SK-N-SH (cell line): ENCODE measurements around the gene COL28A1. TPM values are rescaled to one million over a fixed set of nuclear protein-coding genes. Genes with fewer than 3 reads are reported as not detected.

Source experiments
- CTCF ChIA-PET: fragments of 300-600, 350-600 bp; formaldehyde crosslinking; extraction: SDS; loops from one replicate; lab custom pipeline; 2021; lab: Yijun Ruan, JAX
- POLR2A ChIA-PET: fragments of 350-600 bp; sonication (Branson Sonifier 250); formaldehyde crosslinking; extraction: SDS; loops from one replicate; lab custom pipeline; 2020; ENCODE audit warnings: antibody characterized with exemption, inconsistent platforms; lab: Yijun Ruan, JAX
- DNase-seq: peaks from one replicate; pipeline ENCODE4 v3.0.0; 2012
- H2AFZ ChIP-seq: fragments of 200-600 bp; sonication (generic); 2 replicates; pipeline ENCODE4 v1.8.1; 2016; ENCODE audit warnings: antibody characterized with exemption, mild to moderate bottlenecking, low read depth
- H3F3A ChIP-seq: fragments of 200-600 bp; sonication (generic); replicated peaks from 2 replicates; pipeline ENCODE3; 2016; ENCODE audit warnings: antibody characterized with exemption, mild to moderate bottlenecking; ENCODE audit not compliant: insufficient read depth
- H3K27ac ChIP-seq, 2 experiments: fragments of 200-500 bp in 1 of 2; fragments of 200-600 bp in 1 of 2; sonication (Bioruptor generic) in 1 of 2; sonication (generic), shearing (Covaris generic) in 1 of 2; 2 replicates each; pipeline versions ENCODE4 v1.5.1 to v1.6.1; 2014 to 2016; ENCODE audit warnings: low read depth in 2 of 2, inconsistent platforms in 1 of 2, low read length in 1 of 2, mild to moderate bottlenecking in 1 of 2, mixed read lengths in 1 of 2
- H3K27me3 ChIP-seq: fragments of 200-600 bp; sonication (generic), shearing (Covaris generic); 2 replicates; pipeline ENCODE4 v1.6.1; 2016; ENCODE audit warnings: mixed run types; ENCODE audit not compliant: insufficient read depth
- H3K36me3 ChIP-seq, 2 experiments: fragments of 200-500 bp in 1 of 2; fragments of 200-600 bp in 1 of 2; sonication (Bioruptor generic) in 1 of 2; sonication (generic) in 1 of 2; replicated peaks in 1 of 2; 2 replicates each; pipeline versions ENCODE3 to v1.5.1; 2014 to 2016; ENCODE audit warnings: low read length in 1 of 2, mild to moderate bottlenecking in 1 of 2; ENCODE audit not compliant: insufficient read depth in 2 of 2, control insufficient read depth in 1 of 2
- H3K4me1 ChIP-seq, 2 experiments: fragments of 200-500 bp in 1 of 2; fragments of 200-600 bp in 1 of 2; sonication (Bioruptor generic) in 1 of 2; sonication (generic), shearing (Covaris generic) in 1 of 2; 2 replicates each; pipeline versions ENCODE4 v1.5.1 to v1.6.1; 2014 to 2016; ENCODE audit warnings: low read depth in 1 of 2, low read length in 1 of 2, mixed run types in 1 of 2; ENCODE audit not compliant: insufficient read depth in 2 of 2, control insufficient read depth in 1 of 2
- H3K4me2 ChIP-seq: fragments of 200-600 bp; sonication (generic), shearing (Covaris generic); 2 replicates; pipeline ENCODE4 v1.6.1; 2017; ENCODE audit warnings: mixed run types
- H3K4me3 ChIP-seq, 2 experiments: fragments of 200-500 bp in 1 of 2; fragments of 200-600 bp in 1 of 2; sonication (Bioruptor generic) in 1 of 2; sonication (generic), shearing (Covaris generic) in 1 of 2; 2 replicates each; pipeline versions ENCODE4 v1.5.1 to v1.8.1; 2014 to 2016; ENCODE audit warnings: low read depth in 2 of 2, inconsistent platforms in 1 of 2, low read length in 1 of 2, mild to moderate bottlenecking in 1 of 2, mixed read lengths in 1 of 2, moderate library complexity in 1 of 2
- H3K79me2 ChIP-seq: fragments of 200-600 bp; sonication (generic); 2 replicates; pipeline ENCODE4 v1.8.1; 2017; ENCODE audit warnings: mild to moderate bottlenecking; ENCODE audit not compliant: insufficient read depth
- H3K9ac ChIP-seq: fragments of 200-600 bp; sonication (generic); 2 replicates; pipeline ENCODE4 v1.6.1; 2017; ENCODE audit warnings: mixed run types
- H3K9me2 ChIP-seq: fragments of 200-600 bp; sonication (generic); 2 replicates; pipeline ENCODE4 v1.6.1; 2017; ENCODE audit warnings: mixed run types
- H3K9me3 ChIP-seq: fragments of 200-600 bp; sonication (generic); 2 replicates; pipeline ENCODE4 v1.6.1; 2017; ENCODE audit warnings: mixed run types, mild to moderate bottlenecking, moderate library complexity
- H4K20me1 ChIP-seq: fragments of 200-600 bp; sonication (generic); 2 replicates; pipeline ENCODE4 v1.6.1; 2017; ENCODE audit warnings: mild to moderate bottlenecking, mixed run types; ENCODE audit not compliant: insufficient read depth
- EZH2phosphoT487 ChIP-seq: fragments of 200-600 bp; sonication (generic); IDR thresholded peaks from 2 replicates; pipeline ENCODE4 v1.6.1; 2017; ENCODE audit warnings: low read depth, mixed run types, mild to moderate bottlenecking, antibody characterized with exemption, moderate library complexity, borderline replicate concordance
- MEF2A ChIP-seq: IDR thresholded peaks from 2 replicates; pipeline ENCODE4 v1.4.0; 2012; ENCODE audit warnings: low read depth, borderline replicate concordance
- POLR2AphosphoS5 ChIP-seq: IDR thresholded peaks from 2 replicates; pipeline ENCODE4 v1.6.1; 2012; ENCODE audit warnings: low read depth, low read length
- RAD21 ChIP-seq: IDR thresholded peaks from 2 replicates; pipeline ENCODE4 v1.6.1; 2012; ENCODE audit warnings: mild to moderate bottlenecking, low read length
- RFX5 ChIP-seq: IDR thresholded peaks from 2 replicates; pipeline ENCODE4 v1.6.1; 2012; ENCODE audit warnings: mild to moderate bottlenecking, improper control_type of control experiment, low read length
- WGBS: methylation state at CpG from one replicate; pipeline ENCODE4 v1.1.6; 2017; ENCODE audit warnings: low lambda C conversion rate; 5-methylcytosine and 5-hydroxymethylcytosine counted together
- polyA plus RNA-seq, 3 experiments: library from polyadenylated mRNA; depleted of rRNA; stranded (reverse); fragments of >200 nt; gene quantifications; 2 replicates each; pipeline ENCODE4 v1.2.3, GENCODE V29; 2012
- TF ChIP-seq, protein P1 (sequence below): IDR thresholded peaks from 2 replicates; pipeline ENCODE4 v1.6.1; 2012; ENCODE audit warnings: mild to moderate bottlenecking, low read depth, low read length, moderate library complexity
- TF ChIP-seq, protein P2 (sequence below): fragments of 200-600 bp; sonication (generic); IDR thresholded peaks from 2 replicates; pipeline ENCODE4 v1.6.1; 2017; ENCODE audit warnings: antibody characterized with exemption, mild to moderate bottlenecking, moderate library complexity
- TF ChIP-seq, protein P3 (sequence below): IDR thresholded peaks from 2 replicates; pipeline ENCODE4; 2012
- TF ChIP-seq, protein P4 (sequence below): fragments of 150-350 bp; IDR thresholded peaks from 2 replicates; pipeline ENCODE4 v1.6.1; 2017; ENCODE audit warnings: antibody characterized with exemption, low read length, low read depth, borderline replicate concordance

The COL28A1 gene
- polyA plus RNA-seq, 1 of the 3 experiments (the other 2 are of a cell fraction): not detected

DNA sequence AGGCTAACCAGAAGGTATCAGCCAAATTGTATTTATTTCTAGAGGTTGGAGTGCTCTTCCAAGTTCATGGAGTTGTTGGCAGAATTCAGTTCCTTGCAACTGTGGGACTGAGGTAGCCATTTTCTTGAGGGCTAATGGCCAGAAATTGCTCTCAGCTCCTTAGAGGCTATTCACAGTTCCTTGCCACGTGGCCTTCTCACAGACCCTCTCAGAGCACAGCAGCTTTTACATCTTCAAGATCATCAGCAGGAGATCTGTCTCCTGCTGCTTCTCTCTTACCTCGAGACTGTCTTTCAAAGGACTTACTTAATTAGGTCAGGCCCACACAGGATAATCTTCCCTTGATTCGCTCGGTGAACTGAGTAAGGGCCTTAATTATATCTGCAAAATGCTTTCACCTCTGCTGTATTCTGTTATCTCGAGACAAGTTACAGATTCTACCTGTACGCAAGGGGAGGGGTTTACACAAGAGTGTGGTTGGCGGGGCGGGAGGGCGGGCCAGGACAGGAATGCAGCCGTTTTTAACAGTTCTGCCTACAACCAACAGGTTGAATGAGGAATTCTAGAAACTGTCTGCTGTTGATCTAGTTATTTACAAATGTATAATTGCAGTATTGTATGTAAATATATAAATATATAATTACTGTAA lies 46.0 kb upstream of the COL28A1 start (continued):
- TF ChIP-seq, protein P1, sequence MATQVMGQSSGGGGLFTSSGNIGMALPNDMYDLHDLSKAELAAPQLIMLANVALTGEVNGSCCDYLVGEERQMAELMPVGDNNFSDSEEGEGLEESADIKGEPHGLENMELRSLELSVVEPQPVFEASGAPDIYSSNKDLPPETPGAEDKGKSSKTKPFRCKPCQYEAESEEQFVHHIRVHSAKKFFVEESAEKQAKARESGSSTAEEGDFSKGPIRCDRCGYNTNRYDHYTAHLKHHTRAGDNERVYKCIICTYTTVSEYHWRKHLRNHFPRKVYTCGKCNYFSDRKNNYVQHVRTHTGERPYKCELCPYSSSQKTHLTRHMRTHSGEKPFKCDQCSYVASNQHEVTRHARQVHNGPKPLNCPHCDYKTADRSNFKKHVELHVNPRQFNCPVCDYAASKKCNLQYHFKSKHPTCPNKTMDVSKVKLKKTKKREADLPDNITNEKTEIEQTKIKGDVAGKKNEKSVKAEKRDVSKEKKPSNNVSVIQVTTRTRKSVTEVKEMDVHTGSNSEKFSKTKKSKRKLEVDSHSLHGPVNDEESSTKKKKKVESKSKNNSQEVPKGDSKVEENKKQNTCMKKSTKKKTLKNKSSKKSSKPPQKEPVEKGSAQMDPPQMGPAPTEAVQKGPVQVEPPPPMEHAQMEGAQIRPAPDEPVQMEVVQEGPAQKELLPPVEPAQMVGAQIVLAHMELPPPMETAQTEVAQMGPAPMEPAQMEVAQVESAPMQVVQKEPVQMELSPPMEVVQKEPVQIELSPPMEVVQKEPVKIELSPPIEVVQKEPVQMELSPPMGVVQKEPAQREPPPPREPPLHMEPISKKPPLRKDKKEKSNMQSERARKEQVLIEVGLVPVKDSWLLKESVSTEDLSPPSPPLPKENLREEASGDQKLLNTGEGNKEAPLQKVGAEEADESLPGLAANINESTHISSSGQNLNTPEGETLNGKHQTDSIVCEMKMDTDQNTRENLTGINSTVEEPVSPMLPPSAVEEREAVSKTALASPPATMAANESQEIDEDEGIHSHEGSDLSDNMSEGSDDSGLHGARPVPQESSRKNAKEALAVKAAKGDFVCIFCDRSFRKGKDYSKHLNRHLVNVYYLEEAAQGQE: no peak
- TF ChIP-seq, protein P2, sequence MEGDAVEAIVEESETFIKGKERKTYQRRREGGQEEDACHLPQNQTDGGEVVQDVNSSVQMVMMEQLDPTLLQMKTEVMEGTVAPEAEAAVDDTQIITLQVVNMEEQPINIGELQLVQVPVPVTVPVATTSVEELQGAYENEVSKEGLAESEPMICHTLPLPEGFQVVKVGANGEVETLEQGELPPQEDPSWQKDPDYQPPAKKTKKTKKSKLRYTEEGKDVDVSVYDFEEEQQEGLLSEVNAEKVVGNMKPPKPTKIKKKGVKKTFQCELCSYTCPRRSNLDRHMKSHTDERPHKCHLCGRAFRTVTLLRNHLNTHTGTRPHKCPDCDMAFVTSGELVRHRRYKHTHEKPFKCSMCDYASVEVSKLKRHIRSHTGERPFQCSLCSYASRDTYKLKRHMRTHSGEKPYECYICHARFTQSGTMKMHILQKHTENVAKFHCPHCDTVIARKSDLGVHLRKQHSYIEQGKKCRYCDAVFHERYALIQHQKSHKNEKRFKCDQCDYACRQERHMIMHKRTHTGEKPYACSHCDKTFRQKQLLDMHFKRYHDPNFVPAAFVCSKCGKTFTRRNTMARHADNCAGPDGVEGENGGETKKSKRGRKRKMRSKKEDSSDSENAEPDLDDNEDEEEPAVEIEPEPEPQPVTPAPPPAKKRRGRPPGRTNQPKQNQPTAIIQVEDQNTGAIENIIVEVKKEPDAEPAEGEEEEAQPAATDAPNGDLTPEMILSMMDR: no peak
- TF ChIP-seq EZH2phosphoT487 (no peak), MEF2A (no peak)
- TF ChIP-seq, protein P3, sequence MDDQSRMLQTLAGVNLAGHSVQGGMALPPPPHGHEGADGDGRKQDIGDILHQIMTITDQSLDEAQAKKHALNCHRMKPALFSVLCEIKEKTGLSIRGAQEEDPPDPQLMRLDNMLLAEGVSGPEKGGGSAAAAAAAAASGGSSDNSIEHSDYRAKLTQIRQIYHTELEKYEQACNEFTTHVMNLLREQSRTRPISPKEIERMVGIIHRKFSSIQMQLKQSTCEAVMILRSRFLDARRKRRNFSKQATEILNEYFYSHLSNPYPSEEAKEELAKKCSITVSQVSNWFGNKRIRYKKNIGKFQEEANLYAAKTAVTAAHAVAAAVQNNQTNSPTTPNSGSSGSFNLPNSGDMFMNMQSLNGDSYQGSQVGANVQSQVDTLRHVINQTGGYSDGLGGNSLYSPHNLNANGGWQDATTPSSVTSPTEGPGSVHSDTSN: no peak

DNA sequence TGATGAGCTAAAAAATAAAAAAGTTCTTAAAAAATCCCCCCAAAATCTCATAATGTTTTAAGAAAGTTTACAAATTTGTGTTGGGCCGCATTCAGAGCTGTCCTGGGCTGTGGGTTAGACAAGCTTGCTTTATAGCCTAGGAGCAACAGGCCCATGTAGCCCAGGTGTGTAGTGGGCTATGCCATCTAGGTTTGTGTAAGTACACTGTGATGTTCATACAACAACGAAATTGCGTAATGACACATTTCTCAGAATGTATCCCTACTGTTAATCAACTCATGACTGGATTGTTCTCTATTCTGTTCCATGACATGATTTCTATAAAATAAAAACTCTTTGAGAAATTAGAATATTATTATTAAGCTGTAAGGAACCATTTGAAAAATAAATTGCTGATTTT lies 44.0 kb upstream of the COL28A1 start:
- ChIA-PET POLR2A (no interaction called here), CTCF (interaction anchor here (0.6 to 2.5 kb wide), 4 partner anchors 11 to 19 kb away, joined by 3 to 14 read pairs (median 4); no protein-coding TSS in a partner anchor)
- H3K9me2 ChIP-seq: no peaks in the 10 kb centered on the region
- H3K27me3 ChIP-seq: no peaks in the 10 kb centered on the region
- H3K27ac ChIP-seq: no peak overlapping the region
- no peak overlapping the region for H3K4me3 ChIP-seq
- peaks cover 41 to 78% of the 10 kb centered on the region in 2 experiments for H3K36me3 ChIP-seq
- peaks cover 0 to 16% of the 10 kb centered on the region in 2 experiments; a peak in 1 of 4 replicates for H3K4me1 ChIP-seq
- no peaks in the 10 kb centered on the region for H3K9me3 ChIP-seq
- TF ChIP-seq RFX5 (no peak), POLR2AphosphoS5 (no peak), RAD21 (no peak)
- TF ChIP-seq, protein P4, sequence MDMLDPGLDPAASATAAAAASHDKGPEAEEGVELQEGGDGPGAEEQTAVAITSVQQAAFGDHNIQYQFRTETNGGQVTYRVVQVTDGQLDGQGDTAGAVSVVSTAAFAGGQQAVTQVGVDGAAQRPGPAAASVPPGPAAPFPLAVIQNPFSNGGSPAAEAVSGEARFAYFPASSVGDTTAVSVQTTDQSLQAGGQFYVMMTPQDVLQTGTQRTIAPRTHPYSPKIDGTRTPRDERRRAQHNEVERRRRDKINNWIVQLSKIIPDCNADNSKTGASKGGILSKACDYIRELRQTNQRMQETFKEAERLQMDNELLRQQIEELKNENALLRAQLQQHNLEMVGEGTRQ: no peak
- TF ChIP-seq, protein P3: no peak
- peaks cover 32% of the 10 kb centered on the region; the same call in 1 of the 2 replicates for H3K79me2 ChIP-seq
- H4K20me1 ChIP-seq: no peaks in the 10 kb centered on the region
- no peak overlapping the region for H2AFZ ChIP-seq
- H3K4me2 ChIP-seq: no peak overlapping the region
- WGBS: 94% methylated on average over 3 of the region's 3 CpGs
- no peak for DNase-seq
- no peak overlapping the region for H3K9ac ChIP-seq
- peaks cover 11% of the 10 kb centered on the region for H3F3A ChIP-seq
